ENCODE measurements around the gene KATNA1. TPM values are rescaled to one million over a fixed set of nuclear protein-coding genes. Genes with fewer than 3 reads are reported as not detected.

KATNA1 gene
- polyA plus RNA-seq, 3 donors: 11.4 to 15.4 (median 14.5) TPM

- DNase-seq: no peak
- Histone ChIP-seq H3K36me3 (replicated peaks in 1 of 2; ENCODE audit: control insufficient read depth in 1 of 2, insufficient read depth in 2 of 2, low read length in 2 of 2) (peaks cover 43 to 91% of the 10 kb centered on the region in 2 donors), H3K4me2 (replicated peaks; ENCODE audit: extremely low read depth, low read length, poor library complexity, severe bottlenecking) (no peak overlapping the region), H3K4me1 (ENCODE audit: control insufficient read depth in 1 of 2, insufficient read depth in 2 of 2, low read length in 2 of 2) (no peaks in the 10 kb centered on the region), H2AFZ (ENCODE audit: insufficient read depth, low read depth, low read length, poor library complexity, severe bottlenecking) (no peak overlapping the region), H3K79me2 (ENCODE audit: insufficient read depth, low read length) (peaks cover 91% of the 10 kb centered on the region), H3K27ac (ENCODE audit: low read depth in 1 of 2, low read length in 2 of 2) (no peak overlapping the region), H3K9me3 (replicated peaks in 1 of 2; ENCODE audit: control insufficient read depth in 1 of 2, insufficient read depth in 1 of 2, low read length in 2 of 2) (no peaks in the 10 kb centered on the region), H3K4me3 (replicated peaks in 1 of 3; ENCODE audit: low read depth in 2 of 3, low read length in 3 of 3) (no peak overlapping the region), H4K20me1 (ENCODE audit: insufficient read depth, low read length) (peaks cover 99% of the 10 kb centered on the region), H3K27me3 (ENCODE audit: control insufficient read depth in 2 of 2, insufficient read depth in 2 of 2, low read length in 2 of 2) (no peaks in the 10 kb centered on the region), H3K9ac (ENCODE audit: insufficient read depth, low read length, poor library complexity, severe bottlenecking) (no peak overlapping the region)
- no peaks in the 10 kb centered on the region for H3K9me3 Mint-ChIP-seq
- 100% methylated on average over 1 of the region's 1 CpG for WGBS (ENCODE audit: insufficient coverage)
- no peak overlapping the region for H3K4me3 Mint-ChIP-seq
- intact Hi-C loops (cut with micrococcal nuclease): no loop called here
- H3K27ac Mint-ChIP-seq: no peak overlapping the region
- TF ChIP-seq, protein P1, sequence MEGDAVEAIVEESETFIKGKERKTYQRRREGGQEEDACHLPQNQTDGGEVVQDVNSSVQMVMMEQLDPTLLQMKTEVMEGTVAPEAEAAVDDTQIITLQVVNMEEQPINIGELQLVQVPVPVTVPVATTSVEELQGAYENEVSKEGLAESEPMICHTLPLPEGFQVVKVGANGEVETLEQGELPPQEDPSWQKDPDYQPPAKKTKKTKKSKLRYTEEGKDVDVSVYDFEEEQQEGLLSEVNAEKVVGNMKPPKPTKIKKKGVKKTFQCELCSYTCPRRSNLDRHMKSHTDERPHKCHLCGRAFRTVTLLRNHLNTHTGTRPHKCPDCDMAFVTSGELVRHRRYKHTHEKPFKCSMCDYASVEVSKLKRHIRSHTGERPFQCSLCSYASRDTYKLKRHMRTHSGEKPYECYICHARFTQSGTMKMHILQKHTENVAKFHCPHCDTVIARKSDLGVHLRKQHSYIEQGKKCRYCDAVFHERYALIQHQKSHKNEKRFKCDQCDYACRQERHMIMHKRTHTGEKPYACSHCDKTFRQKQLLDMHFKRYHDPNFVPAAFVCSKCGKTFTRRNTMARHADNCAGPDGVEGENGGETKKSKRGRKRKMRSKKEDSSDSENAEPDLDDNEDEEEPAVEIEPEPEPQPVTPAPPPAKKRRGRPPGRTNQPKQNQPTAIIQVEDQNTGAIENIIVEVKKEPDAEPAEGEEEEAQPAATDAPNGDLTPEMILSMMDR (IDR thresholded peaks at IDR 0.05): no peak
- H3K36me3 Mint-ChIP-seq: peaks cover 44 to 64% of the 10 kb centered on the region in 2 donors
- no peaks in the 10 kb centered on the region for H3K4me1 Mint-ChIP-seq
- H3K27me3 Mint-ChIP-seq (ENCODE audit: low read depth in 3 of 3): no peaks in the 10 kb centered on the region
Measured at GRCh38 chr6:149696901-149697300, 48.4 kb upstream of the KATNA1 start.

DNA sequence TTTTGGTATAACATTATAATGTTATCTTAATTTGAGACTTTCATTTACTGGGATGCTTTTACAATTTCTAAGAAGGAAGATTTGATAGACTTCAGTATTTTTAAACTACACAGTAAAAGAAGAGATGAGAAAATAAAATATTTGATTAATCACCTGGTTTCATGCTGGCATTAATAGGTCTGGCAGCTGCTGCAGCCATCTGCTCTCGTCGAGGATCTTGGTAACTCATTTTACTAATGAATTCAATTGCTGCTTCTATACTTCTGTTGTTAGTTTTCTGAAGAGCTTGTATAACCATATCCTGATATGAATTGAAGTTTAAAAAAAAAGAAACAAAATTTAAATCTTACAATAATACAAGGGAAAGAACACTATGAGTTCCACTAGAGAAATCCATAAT lies 46.4 kb upstream of the KATNA1 start:
- Histone ChIP-seq H3K27me3 (ENCODE audit: control insufficient read depth in 2 of 2, insufficient read depth in 2 of 2, low read length in 2 of 2) (no peaks in the 10 kb centered on the region), H3K27ac (ENCODE audit: low read depth in 1 of 2, low read length in 2 of 2) (no peak overlapping the region), H3K4me3 (replicated peaks in 1 of 3; ENCODE audit: low read depth in 2 of 3, low read length in 3 of 3) (no peak overlapping the region), H3K9me3 (replicated peaks in 1 of 2; ENCODE audit: control insufficient read depth in 1 of 2, insufficient read depth in 1 of 2, low read length in 2 of 2) (no peaks in the 10 kb centered on the region), H3K4me1 (ENCODE audit: control insufficient read depth in 1 of 2, insufficient read depth in 2 of 2, low read length in 2 of 2) (no peaks in the 10 kb centered on the region), H3K36me3 (replicated peaks in 1 of 2; ENCODE audit: control insufficient read depth in 1 of 2, insufficient read depth in 2 of 2, low read length in 2 of 2) (peaks cover 49 to 88% of the 10 kb centered on the region in 2 donors), H2AFZ (ENCODE audit: insufficient read depth, low read depth, low read length, poor library complexity, severe bottlenecking) (no peak overlapping the region), H4K20me1 (ENCODE audit: insufficient read depth, low read length) (peaks cover 95% of the 10 kb centered on the region), H3K4me2 (replicated peaks; ENCODE audit: extremely low read depth, low read length, poor library complexity, severe bottlenecking) (no peak overlapping the region), H3K9ac (ENCODE audit: insufficient read depth, low read length, poor library complexity, severe bottlenecking) (no peak overlapping the region), H3K79me2 (ENCODE audit: insufficient read depth, low read length) (peaks cover 87% of the 10 kb centered on the region)
- Mint-ChIP-seq H3K27ac (no peak overlapping the region), H3K4me3 (no peak overlapping the region), H3K4me1 (no peaks in the 10 kb centered on the region), H3K27me3 (ENCODE audit: low read depth in 3 of 3) (no peaks in the 10 kb centered on the region), H3K9me3 (no peaks in the 10 kb centered on the region), H3K36me3 (peaks cover 45 to 66% of the 10 kb centered on the region in 2 donors)
- TF ChIP-seq, protein P1 (IDR thresholded peaks at IDR 0.05): no peak
- DNase-seq: no peak
- intact Hi-C loops (cut with micrococcal nuclease): no loop called here
- no CpG with 5 or more reads among the region's 2 CpGs for WGBS (ENCODE audit: insufficient coverage)
